IPS-NIHi7 (cell line): ENCODE results near the gene ERICH2.

Source experiments
- DNase-seq: peaks from one replicate; pipeline ENCODE4 v3.0.0; 2012; ENCODE audit warnings: mixed read lengths; ENCODE audit errors: extremely low spot score

ERICH2 gene

DNA sequence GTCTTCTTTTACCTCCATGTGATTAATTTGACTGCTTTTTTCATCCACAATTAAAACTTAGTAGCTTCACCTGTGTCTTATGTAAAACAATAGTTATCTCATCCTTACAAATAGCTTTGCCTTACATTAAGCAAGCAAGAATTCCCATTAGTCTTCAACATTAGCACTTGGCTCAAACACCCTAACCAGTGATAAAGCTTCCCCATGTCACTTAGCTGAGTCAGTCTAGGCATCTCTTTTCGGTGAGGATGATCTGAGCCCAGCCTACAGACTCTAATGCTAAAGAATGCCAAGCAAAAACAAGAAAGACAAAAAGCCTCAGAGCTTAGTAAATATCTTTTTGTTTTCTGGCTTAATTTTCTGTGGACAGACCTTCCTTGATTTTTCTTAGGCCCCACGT, 72.6 kb downstream of the ERICH2 start:
- no peak for DNase-seq

DNA sequence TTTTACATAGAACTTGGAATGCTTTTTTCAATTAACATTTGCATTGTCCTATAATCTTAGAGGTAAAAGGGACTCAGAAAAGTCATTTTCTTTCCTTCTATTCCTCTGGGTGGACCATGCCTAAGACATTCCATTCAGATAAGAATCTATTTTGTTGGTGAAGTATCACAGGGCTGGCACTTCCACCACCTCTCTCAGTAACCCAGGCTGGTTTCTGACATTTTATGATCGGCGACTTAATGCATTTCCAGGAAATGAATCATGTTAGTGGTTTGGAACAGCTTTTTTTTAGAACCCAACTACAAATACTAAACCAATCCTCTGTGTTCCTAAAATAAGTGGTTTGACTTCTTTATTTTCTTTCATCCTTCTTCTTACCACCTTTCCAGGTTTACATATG, 73.5 kb downstream of the ERICH2 start:
- no peak for DNase-seq

- peak; percentile 73 for DNase-seq
Observed at GRCh38 chr2:170845343-170845742, 75.2 kb downstream of the ERICH2 start.

GRCh38 chr2:170846314-170846713, 76.1 kb downstream of the ERICH2 start:
- DNase-seq: no peak

GRCh38 chr2:170847716-170848115, 77.5 kb downstream of the ERICH2 start:
- DNase-seq: no peak
